Stomach (tissue), 4 donors: Measurements from ENCODE around the gene SECTM1.

ENCODE experiments used
- CTCF ChIP-seq, 7 experiments: fragments of 450-650 bp in 4 of 7; fragments of 200-600 bp in 3 of 7; sonication (generic) in 3 of 7; IDR thresholded peaks; one replicate each; pipeline ENCODE4 v1.5.1; 2016 to 2019; ENCODE audit warnings: antibody characterized with exemption in 7 of 7, control low read depth in 2 of 7, mild to moderate bottlenecking in 1 of 7
- POLR2AphosphoS5 ChIP-seq, 3 donors: sonication (generic); formaldehyde crosslinking; IDR thresholded peaks; one replicate each; pipeline ENCODE4 v1.6.1; 2016; ENCODE audit warnings: antibody characterized with exemption in 3 of 3

- TF ChIP-seq CTCF (IDR thresholded peaks at IDR 0.05) (no peak), POLR2AphosphoS5 (IDR thresholded peaks at IDR 0.05) (no peak)
These were observed 35.6 kb upstream of the SECTM1 start for GRCh38 chr17:82369211-82369610.
